GM21723 (cell line): ENCODE data around the gene ABHD14A.
A peak's percentile ranks its signal among the peaks of the same experiment; 100 is the strongest.

Experiments used
- ATAC-seq: cut with Tn5 transposase; IDR thresholded peaks from one replicate; pipeline ENCODE4 v1.9.1; 2021; ENCODE audit warnings: mild to moderate bottlenecking, moderate library complexity; ENCODE audit not compliant: unreplicated experiment

ABHD14A gene

GRCh38 chr3:52013802-52014598, 39.1 kb downstream of the ABHD14A start:
- ATAC-seq, result no peak

- no peak for ATAC-seq
These were observed 39.7 kb downstream of the ABHD14A start for GRCh38 chr3:52014613-52015012.

- no peak for ATAC-seq
These were observed 40.8 kb downstream of the ABHD14A start for GRCh38 chr3:52015438-52016228.

- no peak for ATAC-seq
These were observed 42.7 kb downstream of the ABHD14A start for GRCh38 chr3:52017586-52017985.

- ATAC-seq, result no peak
These were observed 43.6 kb downstream of the ABHD14A start for GRCh38 chr3:52018319-52019000.

- no peak for ATAC-seq
These were observed 44.7 kb downstream of the ABHD14A start for GRCh38 chr3:52019352-52020080.

- no peak for ATAC-seq
These were observed 45.9 kb downstream of the ABHD14A start for GRCh38 chr3:52020796-52021195.

- ATAC-seq, result no peak
These were observed 46.8 kb downstream of the ABHD14A start for GRCh38 chr3:52021489-52022268.

- ATAC-seq, result no peak
These were observed 47.6 kb downstream of the ABHD14A start for GRCh38 chr3:52022323-52023100.

GRCh38 chr3:52023101-52023770, 48.4 kb downstream of the ABHD14A start:
- ATAC-seq, result no peak

GRCh38 chr3:52023860-52024764, 49.2 kb downstream of the ABHD14A start:
- ATAC-seq, result peak; percentile 65

- ATAC-seq, result no peak
These were observed 50.0 kb downstream of the ABHD14A start for GRCh38 chr3:52024765-52025452.

GRCh38 chr3:52025453-52025852, 50.6 kb downstream of the ABHD14A start:
- ATAC-seq, result no peak

GRCh38 chr3:52026041-52026440, 51.2 kb downstream of the ABHD14A start:
- no peak for ATAC-seq

- no peak for ATAC-seq
These were observed 53.7 kb downstream of the ABHD14A start for GRCh38 chr3:52028572-52028971.

GRCh38 chr3:52029053-52029452, 54.2 kb downstream of the ABHD14A start:
- ATAC-seq, result no peak

GRCh38 chr3:52029535-52029934, 54.7 kb downstream of the ABHD14A start:
- ATAC-seq, result no peak
